Left cardiac atrium (tissue), 4 donors: ENCODE measurements around the gene PCIF1. TPM values are rescaled to one million over a fixed set of nuclear protein-coding genes. Genes with fewer than 3 reads are reported as not detected.

ENCODE experiments used
- ATAC-seq, 2 donors: fragments of 200-7000 bp; cut with Tn5 transposase; one replicate each; pipeline ENCODE4 v1.9.1; 2020; ENCODE audit warnings: mild to moderate bottlenecking in 2 of 2, moderate library complexity in 2 of 2
- DNase-seq: peaks from one replicate; pipeline ENCODE4 v3.0.0-alpha.2; 2020
- intact Hi-C, 2 donors: fragments of 100-400 bp; cut with DNase I; formaldehyde crosslinking; loops; one replicate each; pipeline versions ENCODE4 v1.14.1 to v1.15.1; 2022 to 2023
- long read RNA-seq: library from polyadenylated mRNA; unstranded; transcript quantifications from one replicate; pipeline ENCODE4 v2.0.0, GENCODE V29; 2021
- total RNA-seq, 2 donors: library from RNA; stranded (reverse); fragmentation: NEBNext Ultra II Directional; extraction: Animal tissue kit (Norgen Biotek cat#: 25700); gene quantifications; one replicate each; pipeline ENCODE4 v1.2.1, GENCODE V29; 2021
- donor health status: DM: no; HTN: yes; CAD: no.
- donor health status: DM: no; HTN: yes; CAD: no; lungs with severe emphysema.
- donor health status: DM: yes; HTN: yes; CAD: no.
- donor health status: Dilated cardiomyopathy.

The PCIF1 gene
- 10 to 100 TPM; 23.1 to 27.6 TPM for total RNA-seq
- long read RNA-seq, transcript PCIF1-201 (17 exons, 2,747 nt) = major isoform, 57 of 75 reads
- long read RNA-seq, partial matches to known transcripts = 9 of 75 reads
- long read RNA-seq, other reads (novel, unspliced or antisense) = 9 of 75 reads

DNA sequence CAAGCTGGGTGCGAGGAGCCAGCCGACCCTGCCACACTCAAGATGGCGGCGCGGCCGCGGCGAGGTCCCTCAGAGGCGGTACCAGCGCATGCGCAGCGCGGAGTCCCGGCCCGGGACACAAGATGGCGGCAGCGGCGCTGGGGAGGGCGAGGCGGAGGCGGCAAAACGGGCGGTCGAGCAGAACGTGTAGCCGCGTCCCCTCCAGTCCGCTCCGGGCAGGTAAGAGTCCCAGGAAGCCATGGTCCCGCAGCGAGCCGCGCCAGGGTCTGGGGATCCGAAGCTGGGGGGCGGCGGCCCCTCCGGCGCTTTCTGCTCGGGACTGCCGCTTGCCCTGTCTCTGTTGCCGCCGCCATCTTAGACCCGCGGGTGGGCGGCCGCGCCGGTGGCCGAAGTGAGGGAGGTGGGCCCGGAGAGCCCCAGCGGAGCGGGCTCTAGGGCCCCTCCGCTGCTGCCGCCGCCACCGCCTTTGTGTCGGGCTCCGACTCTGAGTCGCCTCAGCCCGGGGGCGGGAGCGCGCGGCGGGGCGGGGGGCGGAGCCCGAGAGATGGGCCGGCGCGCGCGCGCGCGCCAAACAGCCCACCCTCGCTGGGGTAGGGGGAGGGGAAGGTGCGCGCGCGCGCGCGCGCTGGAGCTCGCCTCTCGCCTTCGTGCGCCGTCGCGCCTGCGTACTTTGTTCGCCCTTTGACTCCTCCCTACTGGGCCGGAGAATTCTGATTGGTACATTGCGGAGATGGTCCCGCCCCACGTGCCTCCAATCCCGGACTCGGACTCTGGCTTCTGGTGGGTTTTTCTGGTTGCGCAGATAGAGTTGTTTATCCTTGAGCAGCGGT lies at the start of gene PCIF1:
Gene PCIF1 (plus strand): TSS at position 98 of the 830 bp plus-strand sequence. CDS start 4,317 bp downstream, outside the sequence.
- peak; percentile 89 to 92 for ATAC-seq
- peak; percentile 99 for DNase-seq
- intact Hi-C loops = no loop called here

DNA sequence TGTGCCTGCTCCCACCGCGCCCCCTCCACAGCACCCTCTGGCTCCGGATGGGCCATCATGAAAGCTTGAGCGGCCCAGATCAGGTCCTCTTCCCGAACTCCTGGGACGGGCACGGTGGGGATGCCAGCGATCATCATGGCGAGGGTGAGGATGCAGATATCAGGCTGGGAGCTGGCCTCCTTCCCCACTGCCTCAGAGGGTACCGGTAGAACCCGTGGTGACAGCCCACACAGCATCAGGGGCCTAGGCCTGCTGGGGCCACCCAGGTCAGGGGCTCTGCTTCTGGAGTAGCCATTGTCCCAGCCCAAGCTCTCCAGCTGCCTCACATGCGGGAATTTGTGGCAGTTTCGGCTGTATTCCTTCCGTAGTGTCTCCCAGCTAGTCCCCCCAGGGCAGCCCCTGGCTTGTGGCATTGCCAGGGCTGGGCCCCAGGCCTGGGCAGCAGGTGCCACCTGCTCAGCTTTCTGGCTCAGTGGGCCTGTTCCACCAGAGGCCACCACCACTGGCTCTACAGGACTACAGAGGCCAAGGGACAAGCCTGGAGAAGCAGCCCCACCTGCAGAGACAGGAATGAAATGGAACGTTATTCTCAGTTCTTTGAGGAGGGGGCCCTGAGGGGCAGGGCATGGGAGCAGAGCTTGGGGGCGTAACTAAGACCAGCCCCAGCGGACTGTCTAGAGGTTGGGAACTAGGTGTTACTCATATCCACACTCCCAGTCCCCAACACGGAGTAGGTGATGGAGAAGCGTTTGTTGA lies 47.7 kb upstream of the PCIF1 start:
- intact Hi-C loops = no loop called here
- ATAC-seq (no peak), DNase-seq (no peak)

DNA sequence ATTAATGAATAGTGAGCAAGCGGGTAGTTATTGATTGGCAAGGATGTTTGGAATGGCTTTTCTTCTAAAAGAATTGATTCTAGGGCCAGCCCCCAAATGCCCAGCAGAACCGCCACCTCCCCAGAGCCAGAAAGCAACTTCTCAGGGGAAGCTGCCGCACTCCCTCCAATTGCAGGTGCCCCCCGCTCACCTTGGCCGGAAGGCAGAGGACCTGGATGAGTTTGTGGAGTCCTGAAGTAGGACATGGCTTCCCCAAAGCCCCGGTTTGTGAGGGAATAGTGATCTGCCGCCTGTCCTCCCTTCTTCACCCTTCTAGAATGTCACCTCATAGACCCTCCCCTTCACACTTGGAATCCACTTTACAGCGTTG lies 47.2 kb upstream of the PCIF1 start, which contains the start of gene SPATA25:
Gene SPATA25 (minus strand): TSS at position 277 of the 370 bp plus-strand sequence. CDS start 32 bp downstream, at position 245.
- ATAC-seq (no peak), DNase-seq (no peak)
- intact Hi-C loops = no loop called here

DNA sequence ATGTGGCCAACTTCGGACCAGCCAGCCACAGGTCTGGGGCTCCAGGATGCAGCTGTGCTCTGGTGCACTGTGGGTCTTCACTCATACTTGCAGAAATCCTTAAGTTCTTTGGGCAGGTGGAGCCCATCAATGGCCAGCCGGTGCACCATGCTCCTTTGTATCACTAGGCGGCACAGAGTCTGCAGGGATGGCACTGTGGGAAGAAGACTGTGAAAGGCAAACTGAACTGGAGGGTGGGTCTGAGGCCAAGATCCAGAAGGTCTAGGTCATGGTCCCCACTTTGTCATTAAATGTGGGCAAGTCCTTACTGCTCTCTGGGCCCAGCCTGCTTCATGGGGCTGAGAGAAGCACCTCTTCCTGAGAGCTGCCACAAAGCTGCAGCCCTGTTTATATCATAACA lies 45.8 kb upstream of the PCIF1 start:
- intact Hi-C loops = no loop called here
- no peak for ATAC-seq
- DNase-seq = no peak

DNA sequence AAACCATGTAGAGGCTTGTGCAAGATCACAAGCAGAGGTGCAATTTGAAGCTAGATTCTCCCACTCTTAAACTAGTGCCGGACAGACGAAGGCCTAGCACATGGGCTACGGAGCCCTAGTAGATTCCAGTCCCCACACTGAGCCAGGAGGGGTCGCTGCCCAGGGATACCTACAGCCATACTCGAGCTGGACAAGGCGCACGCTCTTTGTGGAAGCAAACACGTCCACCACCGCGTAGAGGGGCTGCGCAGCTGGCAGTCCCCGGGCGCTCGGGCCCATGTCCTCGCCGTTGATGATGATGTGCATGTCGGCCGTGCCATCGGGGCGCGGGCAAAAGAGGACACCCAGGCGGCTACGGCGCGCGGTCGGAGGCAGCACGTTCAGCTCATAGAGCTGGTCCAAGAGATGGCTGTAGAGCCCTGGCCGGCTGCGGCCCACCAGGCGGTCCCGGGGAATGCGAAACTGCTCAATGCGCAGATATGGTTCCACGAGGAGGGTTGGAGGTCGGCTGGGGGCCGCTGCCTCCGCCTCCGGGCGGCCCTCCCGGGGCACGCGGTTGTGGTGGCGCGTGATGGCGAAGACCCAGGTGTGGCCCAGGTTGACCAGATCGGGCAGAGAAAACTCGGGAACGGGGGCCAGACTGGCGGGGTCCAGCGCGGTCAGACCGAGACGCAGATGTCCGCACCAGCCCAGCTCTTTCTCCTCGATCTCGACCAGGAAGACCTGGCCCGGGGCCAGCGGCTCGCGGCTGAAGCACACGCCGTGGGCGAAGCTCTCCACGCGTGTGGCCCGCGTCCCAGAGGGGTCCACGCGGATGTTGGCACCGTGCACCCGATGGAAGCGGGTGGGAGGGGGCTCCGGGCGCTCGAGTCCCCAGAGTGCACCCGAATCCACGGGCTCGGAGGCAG lies 44.2 kb upstream of the PCIF1 start:
- peak; percentile 90 for DNase-seq
- intact Hi-C loops = loop anchor here in 1 of 2 donors (2.0 kb wide), 1 partner anchor 72 kb away; no protein-coding TSS in a partner anchor

DNA sequence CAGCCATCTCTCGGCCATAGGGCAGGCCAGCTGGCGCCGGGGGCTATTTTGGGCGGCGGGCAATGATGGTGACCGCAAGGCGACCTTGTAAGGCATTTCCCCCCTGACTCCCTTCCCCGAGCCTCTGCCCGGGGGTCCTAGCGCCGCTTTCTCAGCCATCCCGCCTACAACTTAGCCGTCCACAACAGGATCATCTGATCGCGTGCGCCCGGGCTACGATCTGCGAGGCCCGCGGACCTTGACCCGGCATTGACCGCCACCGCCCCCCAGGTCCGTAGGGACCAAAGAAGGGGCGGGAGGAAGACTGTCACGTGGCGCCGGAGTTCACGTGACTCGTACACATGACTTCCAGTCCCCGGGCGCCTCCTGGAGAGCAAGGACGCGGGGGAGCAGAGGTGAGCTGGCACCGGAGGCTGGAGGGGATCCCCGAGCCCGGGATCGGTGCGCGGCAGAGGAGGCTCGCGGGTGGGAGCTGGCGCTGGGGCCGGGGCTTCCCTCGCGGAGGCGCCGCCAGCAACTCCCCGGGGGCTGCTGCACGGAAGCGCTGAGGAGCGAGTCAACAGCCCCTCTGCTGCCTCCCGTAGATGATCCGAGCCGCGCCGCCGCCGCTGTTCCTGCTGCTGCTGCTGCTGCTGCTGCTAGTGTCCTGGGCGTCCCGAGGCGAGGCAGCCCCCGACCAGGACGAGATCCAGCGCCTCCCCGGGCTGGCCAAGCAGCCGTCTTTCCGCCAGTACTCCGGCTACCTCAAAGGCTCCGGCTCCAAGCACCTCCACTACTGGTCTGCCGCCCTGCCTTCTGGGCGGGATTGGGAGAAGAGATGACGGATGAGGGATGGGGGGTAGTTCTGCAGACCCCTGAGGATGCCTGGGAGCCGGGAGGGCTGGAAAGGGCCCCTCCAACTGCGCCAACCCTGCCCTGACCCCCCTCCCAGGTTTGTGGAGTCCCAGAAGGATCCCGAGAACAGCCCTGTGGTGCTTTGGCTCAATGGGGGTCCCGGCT lies 43.2 kb upstream of the PCIF1 start, which contains the start of the genes CTSA and NEURL2:
Gene CTSA (plus strand): TSS at position 351 of the 999 bp plus-strand sequence. CDS start 234 bp downstream, at position 585.
Gene NEURL2 (minus strand): TSS at position 224 of the 999 bp plus-strand sequence. CDS start 217 bp downstream, at position 7.
- intact Hi-C loops = loop anchor here in 1 of 2 donors (2.0 kb wide), 1 partner anchor 72 kb away; no protein-coding TSS in a partner anchor
- ATAC-seq (peak; percentile 88 to 93), DNase-seq (peak; percentile 95)

More for the DNA sequence above, 44.2 kb upstream of the PCIF1 start:
- ATAC-seq = peak; percentile 80 to 84

DNA sequence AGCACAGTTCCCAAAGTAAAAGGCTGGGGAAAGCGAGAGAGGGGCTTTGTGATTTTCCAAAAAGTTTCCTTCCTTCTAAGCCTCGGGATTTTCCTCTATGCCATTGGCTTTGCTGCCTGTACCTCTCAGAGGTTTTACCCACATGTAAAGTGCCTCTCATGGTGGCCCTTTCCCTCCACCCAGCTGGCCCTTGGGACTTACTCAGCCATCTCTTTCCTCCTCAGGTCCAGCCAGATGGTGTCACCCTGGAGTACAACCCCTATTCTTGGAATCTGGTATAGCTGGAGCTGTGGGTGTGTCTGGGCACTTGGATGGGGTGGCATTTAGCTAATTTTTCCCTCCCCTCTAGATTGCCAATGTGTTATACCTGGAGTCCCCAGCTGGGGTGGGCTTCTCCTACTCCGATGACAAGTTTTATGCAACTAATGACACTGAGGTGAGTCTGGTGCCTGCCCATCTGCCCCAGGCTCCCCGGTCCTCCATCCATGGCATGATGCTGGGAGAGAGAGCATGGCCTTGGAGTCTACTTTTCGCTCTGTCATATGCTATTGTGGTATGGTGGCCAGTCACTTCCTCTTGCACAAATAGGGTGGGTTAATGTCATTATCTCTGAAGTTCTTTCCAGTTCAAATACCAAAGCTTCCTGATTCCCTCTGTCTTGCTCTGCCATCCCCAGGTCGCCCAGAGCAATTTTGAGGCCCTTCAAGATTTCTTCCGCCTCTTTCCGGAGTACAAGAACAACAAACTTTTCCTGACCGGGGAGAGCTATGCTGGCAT lies 42.2 kb upstream of the PCIF1 start:
- ATAC-seq (no peak), DNase-seq (no peak)
- intact Hi-C loops = loop anchor here in 1 of 2 donors (2.0 kb wide), 1 partner anchor 45 kb away; no protein-coding TSS in a partner anchor

DNA sequence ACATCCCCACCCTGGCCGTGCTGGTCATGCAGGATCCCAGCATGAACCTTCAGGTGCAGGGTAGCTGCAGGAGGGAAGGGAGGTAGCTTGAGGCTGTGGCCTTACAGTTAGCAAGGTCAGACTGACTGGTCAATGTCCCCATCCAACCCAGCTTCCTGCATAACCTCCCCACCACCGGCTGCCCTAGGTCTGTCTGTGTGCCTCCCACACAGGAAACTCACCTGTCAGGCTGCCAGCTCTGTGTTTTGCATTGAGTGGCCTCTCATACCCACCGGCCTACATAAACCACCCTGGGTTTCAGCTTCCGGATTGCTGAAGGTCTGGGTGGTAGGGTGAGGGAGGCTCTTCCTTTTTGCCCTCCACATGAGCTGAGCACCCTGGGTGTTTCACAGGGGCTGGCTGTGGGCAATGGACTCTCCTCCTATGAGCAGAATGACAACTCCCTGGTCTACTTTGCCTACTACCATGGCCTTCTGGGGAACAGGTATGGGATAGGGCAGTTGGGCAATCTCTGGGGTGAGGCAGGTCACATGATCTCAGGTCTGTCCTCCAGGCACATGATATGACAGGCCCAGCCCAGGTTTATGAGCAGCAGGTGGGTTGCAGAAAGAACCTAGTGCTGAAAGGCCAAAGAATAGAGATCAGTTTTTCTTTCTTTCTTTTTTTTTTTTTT lies 41.5 kb upstream of the PCIF1 start:
- no peak for DNase-seq
- ATAC-seq = no peak
- intact Hi-C loops = loop anchor here in 1 of 2 donors (2.0 kb wide), 1 partner anchor 44 kb away; no protein-coding TSS in a partner anchor

DNA sequence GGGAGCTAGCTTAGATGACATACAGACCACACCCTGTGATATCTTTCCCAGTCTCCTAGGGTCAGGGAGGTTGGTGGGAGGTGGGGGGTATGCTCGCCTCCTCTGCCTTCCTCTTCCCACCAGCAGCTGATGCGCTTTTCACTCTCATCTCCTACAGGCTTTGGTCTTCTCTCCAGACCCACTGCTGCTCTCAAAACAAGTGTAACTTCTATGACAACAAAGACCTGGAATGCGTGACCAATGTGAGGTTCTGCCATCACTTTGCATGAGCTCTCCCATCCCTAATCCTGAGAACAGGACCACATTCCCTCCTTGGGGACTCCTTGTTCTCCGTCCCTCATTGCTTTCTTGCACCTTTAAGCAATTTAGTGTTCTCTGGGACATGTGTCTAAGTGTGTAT lies 40.7 kb upstream of the PCIF1 start:
- no peak for DNase-seq
- intact Hi-C loops = loop anchor here in 1 of 2 donors (2.0 kb wide), 1 partner anchor 43 kb away; no protein-coding TSS in a partner anchor
- no peak for ATAC-seq

DNA sequence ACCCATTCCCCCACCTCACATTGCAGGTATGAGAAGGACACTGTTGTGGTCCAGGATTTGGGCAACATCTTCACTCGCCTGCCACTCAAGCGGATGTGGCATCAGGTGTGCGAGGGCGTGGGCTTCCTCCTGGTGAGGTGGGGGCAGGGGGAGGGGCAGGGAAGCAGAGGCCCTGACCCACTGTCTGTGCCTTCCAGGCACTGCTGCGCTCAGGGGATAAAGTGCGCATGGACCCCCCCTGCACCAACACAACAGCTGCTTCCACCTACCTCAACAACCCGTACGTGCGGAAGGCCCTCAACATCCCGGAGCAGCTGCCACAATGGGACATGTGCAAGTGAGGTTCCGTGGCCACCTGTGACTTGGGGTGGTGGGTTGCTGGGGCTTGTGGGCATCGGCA lies 39.7 kb upstream of the PCIF1 start:
- DNase-seq = no peak
- ATAC-seq = no peak
- intact Hi-C loops = no loop called here

DNA sequence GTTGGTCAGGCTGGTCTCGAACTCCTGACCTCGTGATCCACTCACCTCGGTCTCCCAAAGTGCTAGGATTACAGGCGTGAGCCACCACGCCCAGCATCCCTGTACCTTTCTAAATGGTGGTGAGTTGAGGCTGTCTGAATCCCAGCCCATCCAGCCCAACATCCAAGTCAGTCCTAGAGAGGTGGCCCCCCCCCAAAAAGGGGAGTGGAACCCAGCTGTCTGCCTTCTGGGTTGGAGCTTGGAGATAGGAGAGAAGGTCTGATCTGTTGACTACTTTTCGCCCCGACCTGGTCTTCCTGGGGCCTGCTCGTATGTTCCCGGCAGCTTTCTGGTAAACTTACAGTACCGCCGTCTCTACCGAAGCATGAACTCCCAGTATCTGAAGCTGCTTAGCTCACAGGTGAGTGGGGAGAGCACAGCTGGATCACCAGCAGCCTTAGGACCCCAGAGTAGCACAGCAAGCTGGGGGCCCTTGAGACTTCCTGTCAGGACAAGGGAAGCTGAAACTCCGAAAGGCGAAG lies 37.8 kb upstream of the PCIF1 start:
- no peak for DNase-seq
- ATAC-seq = no peak
- intact Hi-C loops = no loop called here

DNA sequence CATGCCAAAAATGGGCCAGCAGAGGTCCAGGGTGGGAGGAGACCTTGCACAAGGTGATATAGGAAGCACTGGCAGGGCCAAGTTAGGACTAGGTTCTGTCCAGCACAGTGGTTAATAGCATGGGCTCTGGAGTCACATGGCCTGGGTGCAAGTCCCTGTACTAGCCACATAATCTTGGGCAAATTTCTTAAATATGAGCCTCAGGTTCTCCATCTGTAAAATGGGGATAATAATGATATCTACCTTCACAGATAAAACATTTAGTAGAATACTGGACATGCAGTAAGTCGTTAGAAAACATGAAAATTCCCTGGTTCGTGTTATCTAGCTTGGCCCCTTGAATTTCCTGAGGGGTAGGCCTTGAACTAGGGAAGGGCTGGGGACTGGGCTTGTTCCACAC lies 37.2 kb upstream of the PCIF1 start:
- DNase-seq = no peak
- no peak for ATAC-seq
- intact Hi-C loops = no loop called here

DNA sequence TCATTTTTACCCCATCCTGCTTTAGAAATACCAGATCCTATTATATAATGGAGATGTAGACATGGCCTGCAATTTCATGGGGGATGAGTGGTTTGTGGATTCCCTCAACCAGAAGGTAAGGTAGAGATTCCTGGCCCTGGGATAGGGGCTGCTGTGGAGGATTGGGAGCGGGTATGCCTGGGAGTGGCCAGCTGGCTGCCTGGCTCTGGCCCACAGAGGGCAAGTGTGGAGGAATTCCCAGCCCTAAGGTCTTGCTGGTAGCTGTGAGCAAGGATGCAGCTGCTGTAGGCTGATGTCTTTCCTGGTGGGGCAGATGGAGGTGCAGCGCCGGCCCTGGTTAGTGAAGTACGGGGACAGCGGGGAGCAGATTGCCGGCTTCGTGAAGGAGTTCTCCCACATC lies 36.8 kb upstream of the PCIF1 start:
- DNase-seq = no peak
- intact Hi-C loops = no loop called here
- no peak for ATAC-seq

DNA sequence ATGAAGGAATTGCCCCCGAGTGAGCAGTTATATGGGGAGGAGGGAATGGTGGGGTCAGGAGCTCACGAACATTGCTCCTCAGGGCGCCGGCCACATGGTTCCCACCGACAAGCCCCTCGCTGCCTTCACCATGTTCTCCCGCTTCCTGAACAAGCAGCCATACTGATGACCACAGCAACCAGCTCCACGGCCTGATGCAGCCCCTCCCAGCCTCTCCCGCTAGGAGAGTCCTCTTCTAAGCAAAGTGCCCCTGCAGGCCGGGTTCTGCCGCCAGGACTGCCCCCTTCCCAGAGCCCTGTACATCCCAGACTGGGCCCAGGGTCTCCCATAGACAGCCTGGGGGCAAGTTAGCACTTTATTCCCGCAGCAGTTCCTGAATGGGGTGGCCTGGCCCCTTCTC lies 36.2 kb upstream of the PCIF1 start:
- DNase-seq (no peak), ATAC-seq (no peak)
- intact Hi-C loops = no loop called here

DNA sequence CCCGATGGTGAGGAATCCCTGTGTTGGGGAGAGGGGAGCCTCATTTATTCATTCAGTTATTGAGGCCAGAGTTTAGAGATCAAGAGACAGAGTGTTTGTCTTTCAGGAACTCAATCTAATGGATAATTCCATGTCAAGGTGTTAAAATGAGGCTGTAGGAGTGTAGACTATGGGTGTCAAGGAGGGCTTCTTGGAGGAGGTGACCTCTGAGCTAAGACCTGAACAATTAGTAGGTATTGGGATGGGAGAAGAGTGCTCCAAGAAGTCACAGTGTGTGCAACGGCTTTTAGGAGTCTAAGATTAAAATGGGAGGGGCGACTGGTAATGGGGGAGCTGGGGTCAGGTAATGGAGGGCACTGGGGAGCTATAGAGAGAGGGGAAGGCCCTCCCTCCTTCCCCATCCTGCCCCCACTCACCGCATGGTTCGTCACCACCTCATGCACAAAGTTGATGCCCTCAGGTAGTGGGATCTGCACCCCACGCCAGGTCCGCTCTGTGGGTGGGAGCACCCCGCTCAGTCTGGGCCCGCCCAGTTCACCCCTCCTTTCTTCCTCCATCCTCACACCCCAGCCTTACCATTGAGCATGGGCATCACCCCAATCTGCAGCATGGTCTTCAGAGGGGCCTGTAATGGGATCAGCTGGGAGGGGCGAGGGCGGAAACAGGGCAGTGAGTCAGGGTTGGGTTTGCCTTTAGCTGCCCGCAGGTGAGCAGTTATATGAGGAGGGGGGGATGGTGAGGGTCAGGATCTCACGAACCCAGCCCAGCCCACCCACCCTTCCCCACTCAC lies 35.2 kb upstream of the PCIF1 start:
- intact Hi-C loops = no loop called here
- ATAC-seq = no peak
- DNase-seq = no peak
